GM19238 (cell line): Measurements from ENCODE around the gene VAC14.
"Not testable (repeated sequence)": the region's sequence is repeated elsewhere in the genome, so short reads cannot be mapped to it uniquely, and the experiment has no call there.

Experiments used
- DNase-seq: peaks from one replicate; pipeline ENCODE4 v3.0.0; 2011; ENCODE audit warnings: low spot score; ENCODE audit not compliant: insufficient read length

The VAC14 gene

DNA sequence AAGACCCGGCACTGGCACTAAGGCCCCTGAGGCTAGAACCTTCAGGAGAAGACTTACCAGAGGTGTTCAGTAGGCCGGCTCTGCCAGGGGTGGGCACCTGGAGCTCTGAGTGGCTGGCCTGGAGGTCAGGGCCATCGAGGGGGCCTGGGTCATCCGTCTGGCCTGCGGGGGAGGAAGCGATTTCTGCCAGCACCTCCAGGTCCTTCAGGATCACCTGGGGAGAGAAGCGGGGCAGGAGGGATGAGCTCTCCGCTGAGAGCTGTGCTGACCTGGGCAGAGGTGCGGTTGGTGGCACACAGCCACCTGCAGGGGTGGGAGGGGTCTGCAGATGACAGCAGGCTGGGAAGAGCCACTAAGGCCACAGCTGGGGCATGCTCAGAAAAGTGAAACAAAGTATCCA, 56.6 kb downstream of the VAC14 start:
- DNase-seq, result no peak

DNA sequence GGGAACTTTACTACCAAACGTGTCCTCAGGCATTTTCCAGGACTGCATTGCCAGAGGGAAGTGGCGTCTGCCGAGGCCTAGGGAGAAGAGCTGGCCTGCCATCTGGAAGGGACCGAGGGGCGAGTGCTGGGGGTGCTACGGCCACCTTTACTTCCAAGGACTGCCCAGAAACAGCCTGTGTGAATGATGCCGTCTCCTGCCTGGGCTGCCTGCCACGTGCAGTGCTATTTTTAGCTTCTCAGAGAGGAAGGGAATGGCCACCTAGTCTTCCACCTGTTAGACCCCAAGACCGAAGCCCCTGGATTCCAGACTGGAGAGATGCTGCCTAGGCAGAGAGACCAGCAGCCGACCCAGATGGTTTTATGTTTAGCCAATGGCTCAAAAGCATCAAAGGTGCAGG, 57.2 kb downstream of the VAC14 start:
- DNase-seq, result no peak

DNA sequence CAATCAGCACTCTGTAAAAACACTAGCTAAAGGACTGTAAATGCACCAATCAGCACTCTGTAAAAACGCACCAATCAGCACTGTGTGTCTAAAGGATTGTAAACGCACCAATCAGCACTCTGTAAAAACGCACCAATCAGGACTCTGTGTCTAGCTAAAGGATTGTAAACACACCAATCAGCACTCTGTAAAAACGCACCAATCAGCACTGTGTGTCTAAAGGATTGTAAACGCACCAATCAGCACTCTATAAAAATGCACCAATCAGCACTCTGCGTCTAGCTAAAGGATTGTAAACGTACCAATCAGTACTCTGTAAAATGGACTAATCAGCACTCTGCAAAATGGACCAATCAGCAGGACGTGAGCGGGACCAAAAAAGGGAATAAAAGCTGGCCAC, 58.0 kb downstream of the VAC14 start:
- not testable (repeated sequence) for DNase-seq

DNA sequence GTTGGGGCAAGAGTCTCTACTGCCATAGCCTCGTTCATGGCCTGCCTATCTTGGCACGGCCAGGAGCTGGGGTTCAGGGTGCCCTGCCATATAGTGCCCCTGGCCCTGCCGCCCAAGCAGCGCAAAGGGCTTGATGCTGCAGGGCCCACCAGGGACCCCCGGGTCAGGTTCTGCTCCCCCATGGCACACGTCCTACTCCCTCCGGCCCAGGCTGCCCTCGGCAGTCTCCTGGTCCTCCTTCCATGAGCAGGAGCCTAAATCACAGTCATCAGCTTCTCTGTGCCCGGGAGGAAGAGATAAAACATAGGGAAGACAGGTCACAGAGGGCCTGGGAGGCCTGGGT, 59.2 kb downstream of the VAC14 start:
- DNase-seq, result no peak

DNA sequence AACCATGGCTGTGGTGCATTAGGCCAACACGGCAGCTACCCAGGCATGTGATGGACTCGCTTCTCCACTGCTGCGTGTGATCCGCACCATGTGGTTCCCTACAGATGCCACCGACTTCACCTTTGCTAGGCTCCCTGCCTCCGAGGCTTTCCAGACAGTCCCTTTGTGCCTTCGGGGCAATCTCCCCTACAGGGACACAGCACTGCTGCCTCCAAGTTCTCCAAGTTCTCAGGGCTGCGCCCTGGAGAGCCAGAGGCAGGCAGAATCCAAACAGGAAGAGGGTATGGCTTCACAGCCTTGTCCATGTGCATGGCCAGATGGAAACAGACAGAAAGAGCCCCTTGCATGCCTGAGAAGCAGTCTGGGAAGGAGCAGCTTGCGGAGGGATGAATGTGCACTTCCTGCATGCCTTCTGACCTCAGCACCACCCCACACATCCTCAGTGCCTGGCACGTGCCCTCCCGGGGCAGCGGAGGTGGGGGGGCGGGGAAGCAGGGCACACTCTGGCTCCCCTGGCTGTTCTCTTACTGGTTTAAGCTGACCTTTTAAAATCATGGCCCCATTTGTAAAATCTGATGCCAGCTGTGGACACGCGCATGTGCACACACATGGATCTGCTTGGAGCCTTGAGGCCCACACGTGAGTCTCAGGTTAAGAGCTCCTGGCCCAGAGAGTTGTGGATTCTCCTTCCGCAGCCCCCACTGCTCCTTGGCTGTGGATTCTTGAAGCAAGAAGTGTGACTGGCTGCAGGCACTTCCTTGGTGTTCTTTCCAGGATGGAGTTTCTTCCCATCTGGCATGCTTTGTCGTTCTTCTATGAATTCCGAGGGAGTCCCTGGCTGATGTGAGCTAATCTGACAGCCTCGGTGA, 59.8 kb downstream of the VAC14 start:
- no peak for DNase-seq

DNA sequence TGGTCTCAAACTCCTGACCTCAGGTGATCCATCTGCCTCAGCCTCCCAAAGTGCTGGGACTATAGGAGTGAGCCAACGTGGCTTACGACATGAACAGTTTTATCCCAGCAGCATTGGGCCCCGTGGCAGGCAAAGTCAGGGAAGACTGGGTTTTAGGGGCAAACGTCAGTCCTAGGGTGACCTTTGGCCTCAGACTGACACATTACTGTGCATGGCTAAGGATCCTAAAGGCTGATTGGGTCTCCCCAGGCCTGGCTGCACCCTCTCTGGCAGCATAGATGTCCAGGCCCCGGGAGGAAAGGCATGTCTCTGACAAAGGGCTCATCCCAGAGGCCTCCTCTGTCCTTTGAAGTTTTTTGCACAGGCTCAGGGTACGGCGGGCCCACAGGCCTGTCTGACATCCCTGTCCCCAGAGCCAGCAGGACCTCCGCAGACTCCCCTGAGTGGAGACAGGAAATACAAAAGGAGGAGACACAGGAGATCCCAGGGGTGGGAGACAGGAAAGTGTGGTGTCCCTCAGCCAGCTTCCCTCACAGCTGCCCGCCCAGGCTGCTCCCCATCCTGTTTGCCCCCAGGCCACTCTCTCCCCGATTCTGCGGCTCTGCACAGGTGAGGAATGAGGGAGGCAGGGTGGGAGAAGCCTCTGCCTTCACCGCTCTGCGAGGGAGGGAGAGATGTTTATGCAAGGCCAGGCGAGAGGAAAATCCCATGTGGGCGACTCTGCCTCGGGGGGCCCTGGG, 60.6 kb downstream of the VAC14 start:
- no peak for DNase-seq

DNA sequence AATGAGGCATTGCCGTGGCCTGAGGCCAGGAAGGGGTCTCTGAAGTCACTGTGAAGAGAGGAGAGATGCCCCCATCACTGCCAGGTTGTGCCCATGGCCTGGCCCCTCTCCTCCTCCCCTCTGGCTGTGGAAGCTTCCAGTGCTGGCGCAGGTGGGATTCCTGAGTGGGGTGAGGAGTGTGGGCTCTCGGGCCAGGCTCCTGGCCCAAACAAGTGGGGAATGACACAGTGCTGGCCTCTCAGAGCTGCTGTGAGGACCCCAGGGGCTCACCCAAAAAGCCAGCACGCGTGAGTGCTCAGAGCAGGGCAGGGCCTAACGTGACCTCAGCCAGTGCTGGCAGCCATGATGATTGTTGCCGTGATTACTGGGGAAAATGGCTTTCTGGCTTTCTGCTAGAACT, 61.6 kb downstream of the VAC14 start:
- DNase-seq, result no peak

DNA sequence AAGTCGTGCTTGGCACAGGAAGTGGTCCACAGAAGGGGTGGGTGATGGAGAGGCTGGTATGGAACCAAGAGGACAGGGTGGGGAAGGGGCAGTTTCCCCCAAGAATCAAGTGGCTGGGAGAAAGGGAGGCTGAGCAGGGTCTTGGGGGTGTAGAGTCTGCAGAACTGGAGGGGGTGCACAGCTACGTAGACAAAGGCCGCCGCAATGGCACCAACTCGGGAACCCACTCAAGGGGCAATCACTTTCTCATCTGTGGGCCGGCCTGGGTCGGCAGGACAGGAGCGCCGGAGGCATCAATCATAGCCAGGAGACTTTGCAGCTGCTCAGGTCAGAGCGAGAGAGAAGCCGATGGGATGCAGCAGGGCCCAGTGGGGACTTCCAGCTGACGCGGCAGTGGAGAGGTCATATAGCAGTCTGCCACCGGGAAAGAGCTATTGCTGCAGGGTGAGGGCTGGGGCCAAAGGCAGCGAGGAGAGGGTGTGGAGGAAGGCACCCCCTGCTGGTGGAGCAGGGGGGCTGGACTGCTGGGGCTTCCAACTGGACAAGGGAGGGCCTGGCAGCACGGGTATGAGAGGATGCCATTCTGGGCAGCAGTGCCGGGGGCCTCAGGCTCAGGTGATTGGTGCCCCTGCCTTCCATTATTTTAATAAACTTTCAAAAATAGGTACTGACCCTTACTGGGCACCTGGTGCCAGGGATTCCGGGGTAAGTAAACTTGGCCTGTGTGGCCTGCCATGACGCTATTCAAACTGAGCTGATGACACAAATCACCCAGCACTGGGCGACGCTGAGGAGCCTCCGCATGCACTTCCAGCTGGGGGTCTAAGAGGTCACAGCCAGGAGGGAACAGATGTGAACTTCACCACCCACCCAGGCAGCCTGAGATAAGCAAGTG, 62.6 kb downstream of the VAC14 start:
- peak; percentile 29 for DNase-seq

DNA sequence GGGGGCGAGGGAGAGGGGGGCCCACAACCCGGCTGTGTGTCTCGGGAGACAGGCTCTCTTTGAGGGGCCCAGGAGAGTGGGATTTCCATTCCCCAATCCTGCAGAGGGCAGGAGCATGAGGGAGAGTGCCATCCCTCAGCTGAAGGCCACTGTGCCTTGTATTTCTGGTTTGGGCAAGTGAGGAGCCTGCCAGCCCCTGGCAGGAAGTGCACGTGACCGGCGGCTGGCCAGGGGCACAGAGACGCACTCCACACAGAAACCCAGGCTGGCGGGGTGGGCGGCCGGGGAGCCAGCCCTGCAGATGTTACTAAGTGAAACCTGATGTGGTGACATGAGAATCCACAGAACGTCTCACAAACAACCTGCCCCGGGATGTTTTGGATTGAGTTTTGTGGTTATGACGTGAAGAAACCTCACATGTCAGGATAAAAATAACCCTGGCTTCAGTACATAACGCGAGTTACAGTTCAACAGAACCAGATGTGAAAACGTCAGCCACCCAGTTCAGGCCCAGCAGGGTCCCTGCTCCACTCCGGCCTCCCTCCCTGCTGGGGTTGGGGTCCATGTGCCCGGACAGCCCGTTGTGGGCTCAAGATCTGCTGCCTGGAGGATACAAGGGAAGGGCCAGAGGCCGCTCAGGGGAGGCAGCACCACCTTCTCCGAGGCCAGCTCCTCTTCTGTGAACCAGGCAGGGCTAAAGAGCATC, 63.4 kb downstream of the VAC14 start:
- DNase-seq, result peak; percentile 75

DNA sequence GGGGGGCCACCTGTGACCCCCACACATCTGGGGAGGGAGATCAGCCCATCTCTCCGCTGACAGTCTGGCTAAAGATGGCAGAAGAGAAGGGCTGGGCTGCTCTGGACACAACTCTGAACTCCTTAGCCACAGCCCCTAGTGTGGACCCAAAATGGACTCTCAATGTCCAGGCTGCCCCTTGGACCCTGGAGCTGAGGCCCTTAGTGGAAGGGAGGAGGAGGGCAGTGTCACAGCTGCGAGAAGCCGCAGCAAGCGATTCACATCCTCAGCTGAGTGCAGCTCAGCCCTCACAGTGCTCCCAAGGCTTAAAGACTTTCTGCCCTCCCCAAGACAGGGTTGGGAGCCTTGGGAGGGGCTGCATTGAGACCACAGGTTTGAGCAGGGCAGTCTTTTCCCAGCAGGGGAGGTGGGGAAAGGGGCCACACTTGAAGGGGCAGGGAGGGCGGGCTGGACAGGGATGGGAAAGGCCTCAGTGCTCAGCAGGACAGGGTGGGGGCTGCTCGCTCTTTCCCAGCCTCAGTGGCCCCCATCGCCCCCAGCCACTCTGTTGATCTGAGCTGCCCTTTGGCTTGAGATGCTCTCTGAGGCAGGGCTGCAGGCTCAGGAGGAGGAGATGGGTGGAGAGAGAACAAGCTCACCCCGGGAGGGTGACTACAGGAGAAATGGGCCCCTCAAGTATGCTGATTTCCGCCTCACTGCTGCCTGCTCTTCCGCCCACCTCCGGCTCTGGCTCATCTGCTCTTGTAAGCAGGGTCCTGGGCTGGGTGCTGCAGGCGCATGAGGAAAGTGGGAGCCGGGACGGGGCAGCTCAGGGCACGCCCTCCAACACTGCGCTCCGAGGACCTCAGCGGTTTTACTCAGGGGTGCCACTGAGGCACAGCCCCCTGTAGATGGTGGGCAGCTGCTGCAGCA, 64.2 kb downstream of the VAC14 start:
- DNase-seq, result no peak

DNA sequence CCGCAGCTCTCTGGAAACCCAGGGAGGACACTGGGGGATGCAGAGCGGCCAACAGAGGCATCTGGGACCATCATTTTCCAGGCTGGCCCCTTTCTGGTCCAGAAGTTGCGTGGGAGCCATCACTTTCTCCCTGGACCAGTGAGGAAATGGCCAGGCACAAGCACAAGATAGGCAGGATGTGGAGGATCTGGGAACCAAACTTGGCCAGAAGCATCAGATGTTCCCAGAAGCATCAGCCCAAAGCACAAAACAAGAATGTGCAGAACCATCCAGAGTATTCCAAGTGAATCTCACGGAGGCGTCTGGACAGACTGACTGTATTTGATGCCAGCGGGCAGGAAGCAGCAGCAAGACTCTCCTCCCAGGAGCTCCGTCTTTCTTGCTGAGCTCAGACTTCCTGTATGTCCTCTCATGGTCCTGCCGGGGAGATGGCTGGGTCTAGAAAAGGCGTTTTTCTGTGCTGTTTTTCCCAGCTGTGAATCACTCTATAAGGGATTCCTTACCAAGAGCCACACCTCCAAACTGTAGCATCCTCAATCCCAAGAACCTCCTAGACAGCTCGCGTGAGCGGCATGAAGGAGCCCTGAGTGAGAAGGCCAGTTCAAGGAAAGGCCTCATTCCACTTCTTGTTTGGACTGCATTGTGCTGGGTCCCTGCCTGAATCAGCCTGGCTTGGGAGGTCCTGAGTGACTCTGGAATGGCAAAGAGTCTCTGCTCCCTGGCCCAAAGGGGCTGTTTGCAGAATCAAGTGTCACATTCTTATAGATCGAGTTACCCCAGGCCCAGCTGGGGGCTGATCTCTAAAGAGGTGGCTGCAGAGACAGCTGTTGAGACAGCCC, 65.6 kb downstream of the VAC14 start:
- DNase-seq, result no peak

DNA sequence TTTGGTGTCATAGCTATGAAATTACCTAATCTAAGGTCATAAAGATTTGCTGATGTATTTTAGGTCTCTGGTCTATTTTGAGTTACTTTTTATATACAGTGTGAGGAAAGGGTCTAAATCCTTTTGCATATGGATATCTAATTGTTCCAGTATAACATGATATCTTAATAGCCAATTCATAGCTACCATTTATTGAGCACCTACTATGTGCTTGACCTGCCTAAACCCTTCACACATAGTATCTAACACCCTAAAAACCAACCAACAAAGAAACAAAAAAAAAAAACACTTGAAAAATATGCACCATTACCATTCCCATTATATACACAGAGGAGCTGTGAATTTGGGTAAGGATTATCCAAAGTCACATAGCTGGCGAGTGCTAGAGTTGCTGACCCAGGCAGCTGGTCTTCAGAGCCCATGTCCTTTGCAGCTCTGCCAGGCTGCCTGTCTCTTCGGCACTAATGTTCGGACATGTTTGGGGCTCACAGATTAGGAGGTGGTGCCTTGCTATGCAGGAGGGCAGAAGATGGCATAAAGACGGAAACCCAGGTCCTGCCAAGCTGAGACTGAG, 66.3 kb downstream of the VAC14 start:
- DNase-seq, result no peak

DNA sequence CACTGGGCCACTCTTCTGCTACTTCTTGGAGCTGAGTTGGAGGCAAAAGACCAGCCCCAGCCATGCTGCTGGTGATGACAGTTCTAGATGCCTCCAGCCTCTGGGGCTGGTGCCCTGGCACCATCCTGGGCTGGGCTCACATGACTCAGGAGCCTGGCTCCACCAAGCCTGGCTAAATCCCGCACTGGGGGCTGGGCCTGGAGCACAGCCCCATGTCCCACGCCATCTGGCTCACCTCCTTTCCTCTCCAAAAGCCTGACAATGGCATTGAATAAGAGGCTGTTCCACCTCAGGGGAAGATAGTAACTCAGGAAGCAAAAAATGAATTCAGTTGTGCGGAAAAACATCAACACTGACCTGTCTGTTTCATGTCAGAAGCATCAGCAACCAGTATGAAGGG, 70.0 kb downstream of the VAC14 start:
- no peak for DNase-seq

DNA sequence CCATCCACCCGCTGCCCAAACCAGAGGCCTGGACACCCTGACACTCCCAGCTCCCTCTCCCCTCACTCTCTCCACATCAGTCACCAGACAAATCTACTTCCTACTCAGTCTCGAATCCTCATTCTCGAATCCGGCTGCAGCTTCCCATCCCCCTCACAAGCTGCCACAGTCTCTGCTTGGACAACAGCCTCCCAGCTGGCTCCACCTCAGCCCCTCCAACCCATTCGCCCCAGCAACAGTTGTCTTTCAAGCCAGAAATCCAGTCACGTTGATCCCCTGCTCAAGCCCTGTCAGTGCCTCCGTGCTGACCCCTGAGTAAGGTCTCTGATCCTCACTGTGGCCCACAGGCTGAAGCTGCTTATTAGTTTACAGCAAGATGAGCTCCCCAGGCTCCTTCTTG, 70.9 kb downstream of the VAC14 start:
- DNase-seq, result no peak

DNA sequence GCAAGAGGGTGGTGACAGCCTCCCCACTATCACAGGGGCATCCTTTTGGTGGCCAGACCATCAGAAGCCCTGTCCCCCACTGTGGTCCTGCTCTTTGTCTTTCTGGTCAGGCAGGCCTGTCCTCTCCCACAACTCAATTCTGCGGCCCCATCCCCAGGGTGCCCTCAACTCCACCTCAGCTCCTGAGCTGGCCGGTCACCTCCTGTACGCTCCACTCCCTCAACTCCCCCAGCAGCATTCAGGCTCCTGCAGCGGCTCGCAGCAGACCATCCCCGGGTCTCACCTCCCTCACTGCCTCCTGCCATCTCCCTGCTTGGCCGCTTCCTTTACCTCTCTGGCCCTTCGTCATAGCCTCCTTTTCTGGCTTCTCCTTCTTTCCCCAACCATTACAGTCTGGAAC, 71.7 kb downstream of the VAC14 start:
- DNase-seq, result no peak

DNA sequence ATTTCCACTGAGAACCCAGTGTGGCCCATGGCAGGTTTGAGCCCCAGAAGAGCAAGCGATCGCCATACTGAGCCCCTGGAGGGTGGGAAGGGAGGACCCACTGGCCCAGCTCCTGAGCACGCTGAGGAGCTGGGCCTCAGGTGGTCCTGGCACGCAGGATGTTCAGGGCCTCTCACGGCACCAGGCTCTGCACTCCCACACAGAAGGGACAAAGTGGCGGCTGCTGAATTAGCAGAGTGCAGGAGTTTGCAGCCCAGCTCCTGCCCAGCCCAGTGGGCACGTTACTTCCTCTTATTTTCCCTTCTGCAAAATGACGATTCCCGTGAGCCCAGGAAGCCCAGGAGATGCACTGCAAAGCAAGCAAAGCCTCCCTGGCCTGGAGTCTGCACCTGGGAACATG, 72.8 kb downstream of the VAC14 start:
- DNase-seq, result no peak

DNA sequence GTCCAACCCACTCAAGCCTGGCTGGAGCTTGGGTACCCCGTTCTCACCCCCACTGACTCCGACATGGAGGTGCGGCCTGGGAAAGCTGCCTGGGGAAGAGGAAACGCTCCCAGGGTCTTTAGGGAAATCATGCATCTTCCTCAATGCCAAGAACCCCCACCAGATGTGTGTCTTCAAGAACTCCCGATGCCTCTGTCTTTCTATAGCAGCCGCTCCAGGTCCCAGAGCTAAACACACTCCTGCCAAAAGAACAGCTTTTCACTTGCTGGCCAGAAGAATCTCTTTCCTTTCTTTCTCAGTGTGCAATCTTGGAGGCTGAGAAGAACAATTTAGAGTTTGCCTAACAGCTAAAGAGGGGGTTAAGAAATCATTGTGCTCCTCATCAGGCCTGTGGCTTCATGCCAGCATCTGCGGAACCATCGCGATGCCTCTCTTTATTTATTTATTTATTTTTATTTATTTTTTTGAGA, 74.0 kb downstream of the VAC14 start:
- no peak for DNase-seq

DNA sequence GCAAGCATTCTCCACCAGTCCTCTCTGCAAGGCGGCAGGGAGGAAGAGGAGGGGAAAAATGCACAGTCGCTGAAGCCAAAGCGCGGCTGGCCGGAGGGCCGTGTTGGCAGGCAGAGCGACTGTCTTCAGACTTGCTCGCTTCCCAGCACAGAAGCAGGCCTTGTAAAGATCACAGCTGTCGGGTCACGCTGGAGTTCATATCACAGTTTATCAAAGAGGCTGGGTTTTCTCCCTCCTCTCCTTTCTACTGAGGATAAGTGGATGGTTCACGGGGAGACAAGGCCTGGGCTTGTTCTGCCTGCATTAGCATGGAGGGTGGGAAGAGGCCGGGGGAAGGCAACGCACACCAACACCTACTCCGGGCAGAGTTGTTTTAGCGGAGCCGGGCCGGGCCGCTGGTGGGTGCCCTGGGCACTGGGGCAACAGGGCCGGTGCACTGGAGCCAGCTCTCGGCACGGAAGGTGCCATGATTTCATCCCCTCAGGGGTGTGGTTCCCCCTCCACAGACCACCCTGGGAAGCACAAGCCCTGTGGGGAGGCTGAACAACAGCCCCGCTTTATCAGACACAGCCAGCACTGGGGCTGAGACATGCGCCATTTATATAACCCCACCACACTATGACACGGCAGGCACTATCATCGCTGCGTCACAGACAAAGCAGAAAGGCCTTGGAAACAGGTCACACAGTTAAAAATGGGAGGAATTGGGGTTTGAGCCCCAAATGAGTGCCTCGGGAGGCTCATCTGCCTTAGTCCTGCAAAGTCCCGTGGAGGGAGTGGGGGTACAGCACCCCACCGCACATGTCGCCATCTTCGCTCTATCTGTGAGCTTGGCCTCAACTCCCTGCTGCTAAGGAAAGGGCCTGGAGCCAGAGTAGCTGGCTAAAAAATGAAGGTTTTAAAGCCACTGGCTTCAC, 74.8 kb downstream of the VAC14 start:
- no peak for DNase-seq
